DND-41 (cell line): Measurements from ENCODE around the gene OPTN.

ENCODE experiments used
- ATAC-seq: fragments of 200-7000 bp; cut with Tn5 transposase; 3 replicates; pipeline ENCODE4 v1.9.1; 2021; ENCODE audit warnings: low read depth; ENCODE audit not compliant: insufficient read depth
- DNase-seq: peaks from one replicate; pipeline ENCODE4 v3.0.0-alpha.2; 2020
- H2AFZ ChIP-seq: 2 replicates; pipeline ENCODE4 v1.6.0; 2012; ENCODE audit warnings: low read depth, low read length
- H3K27ac ChIP-seq: 2 replicates; pipeline ENCODE4 v1.5.1; 2012; ENCODE audit warnings: low read length, inconsistent platforms
- H3K27me3 ChIP-seq: fragments of 200-600 bp; sonication (generic); 2 replicates; pipeline ENCODE4 v1.6.0; 2012; ENCODE audit warnings: low read length, mild to moderate bottlenecking, inconsistent platforms; ENCODE audit not compliant: insufficient read depth, poor library complexity
- H3K36me3 ChIP-seq: 2 replicates; pipeline ENCODE4 v1.5.1; 2012; ENCODE audit warnings: low read length, inconsistent platforms; ENCODE audit not compliant: insufficient read depth
- H3K4me1 ChIP-seq: 2 replicates; pipeline ENCODE4 v1.5.1; 2012; ENCODE audit warnings: mild to moderate bottlenecking, low read length; ENCODE audit not compliant: insufficient read depth
- H3K4me2 ChIP-seq: 2 replicates; pipeline ENCODE4 v1.6.0; 2012; ENCODE audit warnings: mild to moderate bottlenecking, moderate library complexity, low read length, inconsistent platforms; ENCODE audit not compliant: insufficient read depth
- H3K4me3 ChIP-seq, 2 experiments: fragments of 200-600 bp in 1 of 2; shearing (Covaris generic) in 1 of 2; 2 replicates each; pipeline ENCODE4 v1.5.1; 2012 to 2016; ENCODE audit warnings: inconsistent platforms in 2 of 2, low read length in 2 of 2, mild to moderate bottlenecking in 2 of 2, low read depth in 1 of 2, moderate library complexity in 1 of 2
- H3K79me2 ChIP-seq: 2 replicates; pipeline ENCODE4 v1.6.0; 2012; ENCODE audit warnings: low read length, inconsistent platforms; ENCODE audit not compliant: insufficient read depth
- H3K9ac ChIP-seq: 2 replicates; pipeline ENCODE4 v1.6.0; 2012; ENCODE audit warnings: low read depth, mild to moderate bottlenecking, inconsistent platforms, low read length, moderate library complexity
- H3K9me3 ChIP-seq: 2 replicates; pipeline ENCODE4 v1.5.1; 2012; ENCODE audit warnings: low read length, moderate library complexity, mild to moderate bottlenecking, inconsistent platforms; ENCODE audit not compliant: insufficient read depth, severe bottlenecking
- H4K20me1 ChIP-seq: 2 replicates; pipeline ENCODE4 v1.6.0; 2012; ENCODE audit warnings: low read length; ENCODE audit not compliant: insufficient read depth
- EZH2 ChIP-seq: IDR thresholded peaks from 3 replicates; pipeline ENCODE4 v1.6.1; 2012; ENCODE audit warnings: borderline replicate concordance, low read depth, mild to moderate bottlenecking, moderate library complexity, low read length, inconsistent platforms; ENCODE audit not compliant: severe bottlenecking
- TF ChIP-seq, protein P1 (sequence below): IDR thresholded peaks from 2 replicates; pipeline ENCODE4 v1.5.1; 2012; ENCODE audit warnings: borderline replicate concordance, low read length, moderate library complexity, mild to moderate bottlenecking; ENCODE audit not compliant: poor library complexity, severe bottlenecking; ENCODE audit errors: extremely low read depth

The OPTN gene

DNA sequence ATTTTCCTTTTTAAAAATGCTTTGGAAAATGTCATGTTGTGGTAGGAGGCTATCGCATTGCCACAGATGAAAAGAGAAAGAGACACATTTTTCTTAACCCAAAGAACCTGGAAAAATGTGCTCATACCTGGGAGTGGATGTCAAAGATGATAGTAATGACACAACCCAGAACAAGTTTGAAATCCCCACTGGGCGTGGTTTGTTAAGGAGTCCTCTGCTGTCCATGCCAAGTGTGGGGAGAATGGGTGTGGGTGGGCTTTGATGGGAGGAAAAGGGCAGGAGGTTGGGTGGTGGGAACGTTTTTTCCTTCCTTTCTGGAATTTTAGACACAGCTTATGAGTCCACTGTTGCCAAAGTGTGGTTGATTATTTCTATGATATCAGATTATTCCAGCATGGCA is 10.9 kb downstream of the OPTN start:
- Histone ChIP-seq H3K9ac (no peak overlapping the region), H3K36me3 (no peaks in the 10 kb centered on the region), H3K4me2 (no peak overlapping the region), H2AFZ (no peak overlapping the region), H3K27ac (no peak overlapping the region), H3K79me2 (no peaks in the 10 kb centered on the region), H3K9me3 (no peaks in the 10 kb centered on the region), H3K4me1 (peaks cover 7% of the 10 kb centered on the region; the same call in 1 of the 2 replicates), H3K27me3 (no peaks in the 10 kb centered on the region), H4K20me1 (no peaks in the 10 kb centered on the region), H3K4me3 (no peak overlapping the region)
- TF ChIP-seq EZH2: no peak
- TF ChIP-seq, protein P1, sequence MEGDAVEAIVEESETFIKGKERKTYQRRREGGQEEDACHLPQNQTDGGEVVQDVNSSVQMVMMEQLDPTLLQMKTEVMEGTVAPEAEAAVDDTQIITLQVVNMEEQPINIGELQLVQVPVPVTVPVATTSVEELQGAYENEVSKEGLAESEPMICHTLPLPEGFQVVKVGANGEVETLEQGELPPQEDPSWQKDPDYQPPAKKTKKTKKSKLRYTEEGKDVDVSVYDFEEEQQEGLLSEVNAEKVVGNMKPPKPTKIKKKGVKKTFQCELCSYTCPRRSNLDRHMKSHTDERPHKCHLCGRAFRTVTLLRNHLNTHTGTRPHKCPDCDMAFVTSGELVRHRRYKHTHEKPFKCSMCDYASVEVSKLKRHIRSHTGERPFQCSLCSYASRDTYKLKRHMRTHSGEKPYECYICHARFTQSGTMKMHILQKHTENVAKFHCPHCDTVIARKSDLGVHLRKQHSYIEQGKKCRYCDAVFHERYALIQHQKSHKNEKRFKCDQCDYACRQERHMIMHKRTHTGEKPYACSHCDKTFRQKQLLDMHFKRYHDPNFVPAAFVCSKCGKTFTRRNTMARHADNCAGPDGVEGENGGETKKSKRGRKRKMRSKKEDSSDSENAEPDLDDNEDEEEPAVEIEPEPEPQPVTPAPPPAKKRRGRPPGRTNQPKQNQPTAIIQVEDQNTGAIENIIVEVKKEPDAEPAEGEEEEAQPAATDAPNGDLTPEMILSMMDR: no peak
- no peak for DNase-seq
- ATAC-seq: no peak

DNA sequence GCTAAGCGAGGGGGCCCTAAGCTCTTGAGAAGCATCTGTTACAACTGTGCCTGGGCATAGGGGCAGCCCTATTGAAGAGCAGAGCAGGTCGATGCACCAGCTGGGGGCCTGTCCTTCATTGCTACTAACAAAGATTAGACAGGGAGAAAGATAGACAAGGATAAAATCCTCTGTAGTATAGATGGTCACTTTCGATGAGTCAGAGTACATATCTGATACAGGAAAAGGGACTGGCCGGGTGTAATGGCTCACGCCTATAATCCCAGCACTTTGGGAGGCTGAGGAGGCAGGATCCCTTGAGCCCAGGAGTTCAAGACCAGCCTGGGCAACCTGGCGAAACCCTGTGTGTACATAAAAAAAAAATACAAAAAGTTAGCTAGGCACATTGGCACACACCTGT is 13.6 kb downstream of the OPTN start:
- H3K4me3 ChIP-seq: no peak overlapping the region
- H3K79me2 ChIP-seq: no peaks in the 10 kb centered on the region
- no peak for ATAC-seq
- H3K9me3 ChIP-seq: no peaks in the 10 kb centered on the region
- H3K27me3 ChIP-seq: no peaks in the 10 kb centered on the region
- DNase-seq: no peak
- no peaks in the 10 kb centered on the region for H3K36me3 ChIP-seq
- H3K4me2 ChIP-seq: no peak overlapping the region
- no peak for TF ChIP-seq EZH2
- TF ChIP-seq, protein P1: no peak
- no peaks in the 10 kb centered on the region for H3K4me1 ChIP-seq
- H3K27ac ChIP-seq: no peak overlapping the region
- no peak overlapping the region for H2AFZ ChIP-seq
- no peaks in the 10 kb centered on the region for H4K20me1 ChIP-seq
- H3K9ac ChIP-seq: no peak overlapping the region

DNA sequence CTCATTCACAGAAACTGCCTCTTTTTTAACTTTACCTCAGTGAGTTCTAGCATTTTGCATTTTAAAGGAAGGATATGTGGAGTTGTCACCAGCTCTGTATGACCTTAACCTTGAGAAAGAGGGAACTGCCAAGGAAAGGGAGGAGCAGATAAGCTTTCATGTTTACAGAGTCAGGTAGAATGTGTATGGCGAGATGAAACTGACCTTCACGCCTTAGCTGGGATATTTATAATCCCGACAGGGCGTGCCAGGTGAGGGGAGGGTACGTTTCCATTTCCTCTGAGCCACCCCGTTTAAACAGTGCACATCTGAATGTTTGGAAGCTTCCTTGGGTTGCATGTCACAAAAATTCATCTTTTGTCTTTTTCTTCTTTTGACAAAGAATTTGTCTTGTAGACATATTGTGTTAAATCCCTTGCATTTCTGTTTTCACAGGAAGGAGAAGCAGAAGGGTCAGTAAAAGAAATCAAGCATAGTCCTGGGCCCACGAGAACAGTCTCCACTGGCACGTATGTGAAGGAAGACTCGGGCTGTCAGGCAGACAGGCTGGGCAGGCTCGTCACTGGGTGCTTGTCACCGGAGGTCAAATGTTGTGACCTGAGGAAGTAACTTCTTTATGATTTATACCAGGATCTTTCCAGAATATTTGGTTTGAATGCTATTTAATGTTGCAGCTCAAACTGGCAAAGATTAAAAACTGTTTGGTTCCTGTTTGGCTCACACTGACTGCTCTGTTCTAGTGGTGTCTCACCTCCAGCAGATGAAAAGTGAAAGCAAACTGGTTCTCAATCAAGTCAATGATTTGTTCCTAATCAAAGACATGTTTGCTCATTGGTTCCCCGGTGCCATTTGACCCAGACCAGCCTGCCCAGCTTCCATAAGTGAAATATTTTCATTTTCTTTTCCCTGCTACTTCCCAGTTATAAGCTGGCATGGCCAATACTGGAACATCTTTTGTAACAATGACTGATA is 16.2 kb downstream of the OPTN start:
- Histone ChIP-seq H3K4me1 (no peaks in the 10 kb centered on the region), H3K9me3 (no peaks in the 10 kb centered on the region), H2AFZ (peak overlapping the region; percentile 14; the same call in 1 of the 2 replicates), H3K79me2 (no peaks in the 10 kb centered on the region), H3K4me2 (no peak overlapping the region), H3K27ac (no peak overlapping the region), H3K27me3 (no peaks in the 10 kb centered on the region), H4K20me1 (no peaks in the 10 kb centered on the region), H3K9ac (no peak overlapping the region), H3K4me3 (no peak overlapping the region), H3K36me3 (no peaks in the 10 kb centered on the region)
- TF ChIP-seq, protein P1: no peak
- no peak for TF ChIP-seq EZH2
- DNase-seq (no peak), ATAC-seq (peak; percentile 63; the same call in 2 of the 3 replicates)
